A204.1 (cell line): ENCODE measurements around the gene TEKT3.

Experiments used
- FAIRE-seq: peaks from 2 replicates; lab custom pipeline; 2012; peaks lifted over from hg19 to GRCh38; lab: Jason Lieb, UNC

The TEKT3 gene

GRCh38 chr17:15349119-15349518 lies 7.7 kb upstream of the TEKT3 start:
- FAIRE-seq: no peak

DNA sequence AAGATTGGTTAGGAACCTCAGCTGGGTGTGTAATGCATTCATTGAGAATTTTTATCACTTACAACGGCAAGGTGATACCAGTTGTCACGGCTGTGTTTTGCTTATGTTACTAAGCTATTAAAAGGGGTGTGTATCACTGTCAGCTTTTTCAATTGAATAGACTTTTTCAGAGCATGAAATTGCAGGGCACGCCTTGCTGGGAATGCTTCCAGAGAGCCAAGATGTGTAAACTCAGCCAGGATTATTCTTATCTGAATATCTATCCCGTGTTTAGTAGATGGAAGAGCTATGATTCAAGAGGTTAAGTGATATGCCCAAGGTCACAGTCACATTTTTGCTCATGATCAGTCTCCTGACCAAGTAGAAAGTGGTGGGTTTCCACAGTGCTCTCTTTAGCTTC lies 6.6 kb upstream of the TEKT3 start:
- no peak for FAIRE-seq

GRCh38 chr17:15346066-15346595 lies 4.7 kb upstream of the TEKT3 start:
- no peak for FAIRE-seq

- no peak for FAIRE-seq
Measured at GRCh38 chr17:15343749-15344148, 2.4 kb upstream of the TEKT3 start.

DNA sequence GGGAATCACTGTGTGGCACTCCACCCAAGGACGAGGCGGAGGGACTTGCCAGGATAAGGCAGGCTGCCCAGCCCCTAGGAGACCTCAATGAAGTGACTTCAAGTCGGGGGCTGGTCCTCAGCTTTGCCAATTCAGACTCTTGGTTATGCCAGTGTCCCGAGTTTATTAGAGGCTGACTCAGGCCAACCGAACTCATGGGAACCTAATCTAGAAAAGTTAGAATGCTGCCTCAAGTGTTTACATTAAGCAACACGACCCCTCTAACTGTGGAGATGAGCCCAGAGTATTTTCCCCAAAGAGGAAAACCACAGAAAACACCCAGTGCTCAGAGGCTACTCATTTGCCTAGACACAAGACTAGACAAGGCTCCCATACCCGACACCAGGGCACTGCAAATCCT lies 1.1 kb upstream of the TEKT3 start:
- no peak for FAIRE-seq

DNA sequence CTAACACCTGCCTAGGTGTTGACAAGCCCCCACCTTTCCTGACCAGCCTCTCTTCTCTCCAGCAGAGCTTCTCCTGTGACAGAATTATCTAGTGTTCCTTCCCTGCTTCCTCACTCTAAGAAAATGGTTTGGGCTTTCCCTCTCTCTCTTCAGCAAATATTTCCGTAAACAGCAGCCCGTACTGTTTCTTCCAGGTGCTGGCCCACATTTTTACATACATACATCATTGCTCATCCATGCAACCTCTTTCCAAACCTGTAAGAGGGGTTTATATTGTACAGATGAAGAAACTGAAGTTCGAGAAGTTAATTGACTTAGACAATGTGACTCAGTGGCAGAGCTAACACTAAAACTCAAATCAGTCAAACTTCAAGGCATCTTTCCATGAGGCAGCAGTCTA lies 569 bp upstream of the TEKT3 start:
- no peak for FAIRE-seq

GRCh38 chr17:15340966-15341365 lies 431 bp downstream of the TEKT3 start:
- no peak for FAIRE-seq

DNA sequence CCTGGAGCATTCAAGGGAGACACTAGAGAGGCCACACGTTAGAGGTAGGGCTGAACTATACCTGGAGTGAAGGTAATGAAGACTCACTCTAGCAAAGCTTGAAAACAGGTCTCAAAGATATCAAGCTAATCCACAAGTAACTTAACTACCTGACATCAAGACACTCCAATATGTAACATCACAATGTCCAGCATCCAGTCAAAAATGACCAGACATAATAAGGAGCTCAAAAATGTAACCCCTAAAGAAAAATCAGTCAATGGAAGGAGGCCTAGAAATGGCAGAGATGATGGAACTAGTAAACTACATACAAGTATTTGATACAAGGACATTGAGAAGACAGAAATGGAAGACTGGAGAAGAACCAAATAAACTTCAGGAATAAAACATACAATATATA lies 6.0 kb downstream of the TEKT3 start:
- FAIRE-seq: no peak

DNA sequence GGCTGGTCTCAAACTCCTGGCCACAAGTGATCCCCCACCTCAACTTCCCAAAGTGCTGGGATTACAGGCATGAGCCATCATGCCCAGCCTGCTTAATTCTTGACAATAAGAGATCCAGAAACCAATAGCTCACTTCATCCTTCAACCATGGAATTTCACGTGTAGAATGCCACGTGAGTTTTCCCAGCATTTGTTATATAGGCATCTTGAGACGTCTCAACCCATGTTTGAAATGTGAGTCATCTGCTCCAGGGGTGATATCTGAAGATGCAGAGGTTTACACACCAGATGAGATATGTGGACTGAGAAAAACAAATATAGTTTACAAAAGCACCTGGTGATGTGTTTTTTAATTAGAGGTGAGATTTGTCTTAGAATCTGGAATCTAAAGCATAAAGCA lies 7.1 kb downstream of the TEKT3 start:
- no peak for FAIRE-seq

GRCh38 chr17:15332338-15332737 lies 9.1 kb downstream of the TEKT3 start:
- no peak for FAIRE-seq

GRCh38 chr17:15323131-15323530 lies 18.3 kb downstream of the TEKT3 start:
- no peak for FAIRE-seq

GRCh38 chr17:15321556-15322251 lies 19.7 kb downstream of the TEKT3 start:
- FAIRE-seq: no peak

DNA sequence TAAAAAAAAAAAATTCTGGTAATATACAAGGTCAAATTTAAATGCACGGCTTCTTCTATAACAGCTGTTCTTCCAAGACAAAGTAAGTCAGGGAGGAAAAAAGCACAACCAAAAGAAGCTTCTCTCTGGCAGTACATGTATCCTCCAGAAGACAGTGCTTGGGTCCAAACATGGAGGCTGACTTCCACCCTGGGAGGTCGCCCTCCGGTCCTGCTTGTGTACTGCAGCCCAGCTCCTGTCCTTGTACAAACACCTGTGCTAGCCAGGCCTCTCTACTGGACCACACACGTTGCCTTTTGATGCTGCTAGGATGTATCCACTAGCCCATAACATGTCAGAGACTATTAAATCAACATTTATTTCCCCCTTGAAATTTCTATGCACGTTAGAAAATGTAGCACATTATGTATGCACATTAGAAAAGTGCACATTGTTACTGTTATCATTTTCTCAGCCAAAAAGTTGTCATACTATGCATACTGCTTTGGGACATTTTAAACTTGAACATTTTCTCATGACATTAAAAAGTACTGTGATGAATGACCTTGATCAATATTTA lies 21.9 kb downstream of the TEKT3 start:
- no peak for FAIRE-seq

DNA sequence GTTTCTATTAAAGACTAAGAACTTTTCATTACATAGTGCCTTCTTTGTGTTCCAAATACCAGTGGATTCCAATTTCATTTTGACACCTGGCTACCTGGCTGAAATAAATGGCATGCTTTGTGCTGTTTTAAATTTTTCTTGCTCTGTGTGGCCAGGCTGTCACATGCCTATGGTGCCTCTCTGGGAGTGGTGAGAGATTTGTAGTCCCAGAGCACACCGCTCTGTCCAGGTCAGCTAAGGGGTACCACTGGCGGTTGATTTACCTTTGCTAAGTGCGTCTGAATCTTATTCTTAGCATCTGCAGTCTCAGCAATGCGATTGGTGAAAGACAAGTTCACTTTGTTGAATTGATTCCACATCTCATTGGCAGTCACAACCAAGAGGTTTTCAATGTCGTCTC lies 29.4 kb downstream of the TEKT3 start:
- FAIRE-seq: no peak

DNA sequence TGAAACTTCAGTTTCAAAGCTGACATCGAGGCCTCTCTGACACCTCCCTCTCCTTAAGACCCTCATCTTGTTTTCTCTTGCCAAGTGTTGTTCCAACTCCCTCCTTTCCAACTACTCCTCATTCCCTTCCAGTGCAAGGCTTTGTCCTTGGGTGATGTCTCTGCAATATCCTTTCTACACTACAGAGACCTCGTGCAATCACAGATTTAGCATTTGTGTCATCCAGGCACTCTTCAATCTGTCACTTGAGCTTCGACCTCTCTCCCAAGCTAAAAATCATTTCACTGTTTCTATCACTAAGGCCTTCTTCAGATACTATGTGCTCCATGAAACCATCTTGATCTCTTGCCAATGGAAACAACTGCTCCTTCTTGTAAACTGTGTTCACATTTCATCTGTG lies 31.6 kb downstream of the TEKT3 start:
- no peak for FAIRE-seq

DNA sequence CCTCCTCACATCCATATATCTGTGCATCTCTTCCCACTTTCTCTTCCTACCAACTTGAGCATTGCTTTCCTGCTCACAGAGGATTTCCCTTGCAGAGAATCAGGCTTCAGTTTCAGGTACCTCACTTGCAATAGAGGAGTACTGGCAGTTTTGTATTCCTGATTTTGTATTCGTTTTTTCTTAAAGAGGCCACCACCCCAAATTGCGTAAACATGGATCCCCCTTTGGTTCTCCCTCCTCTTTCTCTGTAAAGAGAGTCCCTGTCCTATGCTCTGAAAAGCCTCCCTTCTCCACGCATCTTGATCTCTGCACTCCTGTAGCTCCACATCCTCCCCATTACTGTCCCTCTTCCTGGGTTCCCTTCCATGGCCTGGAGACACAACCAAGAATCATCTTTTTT lies 32.2 kb downstream of the TEKT3 start:
- FAIRE-seq: no peak

DNA sequence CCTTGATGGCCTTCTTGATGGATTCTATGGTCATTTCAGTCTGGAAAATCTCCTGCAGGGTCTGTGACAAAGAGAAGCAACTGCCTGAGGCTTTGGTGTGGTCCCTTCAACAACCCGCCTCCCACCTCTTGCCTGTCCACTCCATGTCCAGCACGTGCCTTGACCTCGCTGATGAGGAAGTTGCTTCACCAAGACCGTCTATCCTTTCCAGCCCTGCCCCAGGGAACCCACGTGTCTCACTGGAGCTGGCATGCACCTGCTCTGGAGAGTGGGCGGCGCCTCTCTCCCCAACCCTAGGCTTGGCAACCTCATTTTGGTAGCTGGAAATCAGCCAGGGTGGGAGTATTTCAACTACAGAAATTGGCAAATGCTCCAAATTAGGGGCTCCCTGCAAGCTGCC lies 32.6 kb downstream of the TEKT3 start:
- no peak for FAIRE-seq

- FAIRE-seq: no peak
Measured at GRCh38 chr17:15307710-15308111, 33.7 kb downstream of the TEKT3 start.

GRCh38 chr17:15303851-15304250 lies 37.5 kb downstream of the TEKT3 start:
- no peak for FAIRE-seq

DNA sequence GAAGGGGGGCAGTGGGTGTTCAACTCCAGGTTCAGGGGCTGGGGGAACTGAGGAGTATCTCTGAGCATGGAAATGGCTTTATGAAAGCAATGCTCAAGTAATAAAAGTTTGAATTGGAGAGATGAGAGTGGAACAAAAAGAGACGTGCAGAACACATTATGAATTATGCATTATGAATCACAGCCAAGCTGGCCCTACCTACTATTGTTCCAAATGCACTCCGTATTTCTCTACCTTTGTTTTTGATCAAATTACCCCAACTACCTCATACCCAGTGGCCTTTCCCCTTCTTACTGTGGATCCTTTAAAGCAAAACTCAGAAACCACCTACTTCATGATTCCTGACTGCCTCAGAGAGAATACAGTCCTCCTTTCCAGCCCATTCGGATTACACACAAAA lies 38.1 kb downstream of the TEKT3 start:
- FAIRE-seq: no peak

GRCh38 chr17:15301845-15302244 lies 39.6 kb downstream of the TEKT3 start:
- FAIRE-seq: no peak

DNA sequence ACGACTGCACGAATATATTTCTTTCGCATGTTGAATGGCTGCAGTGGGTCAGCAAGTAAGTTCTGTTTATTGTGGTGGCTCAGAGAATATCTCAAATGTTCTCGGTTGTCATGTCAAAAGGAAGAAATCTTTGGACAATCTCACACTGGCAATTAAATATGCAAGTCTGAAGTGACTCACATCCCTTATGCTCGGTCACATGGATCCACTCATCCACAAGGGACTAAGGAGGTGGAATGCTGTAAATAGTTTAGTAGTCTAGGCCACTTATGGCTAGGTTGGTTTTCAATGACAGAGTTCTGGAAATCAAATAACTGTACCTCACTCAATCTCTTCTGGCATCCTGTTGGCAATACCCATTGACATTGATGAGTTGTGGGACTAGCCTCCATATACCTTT lies 43.2 kb downstream of the TEKT3 start:
- no peak for FAIRE-seq

DNA sequence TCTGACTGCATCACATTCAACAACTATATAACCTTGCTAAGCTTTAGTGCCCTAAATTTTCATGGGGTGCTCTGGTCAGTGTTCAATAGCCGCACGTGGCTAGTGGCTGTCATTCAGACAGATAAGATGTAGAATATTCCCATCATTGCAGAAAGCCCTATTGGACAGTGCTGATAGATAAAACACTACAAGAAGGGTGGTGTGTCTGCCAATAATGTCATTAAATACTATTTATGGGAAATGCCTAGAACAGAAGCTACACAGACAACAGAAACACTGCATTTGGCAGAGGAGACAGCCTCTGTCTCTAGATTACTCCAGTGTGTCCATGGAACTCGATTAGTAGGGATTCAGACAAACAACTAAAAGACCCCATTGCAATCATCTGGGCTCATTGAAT lies 47.8 kb downstream of the TEKT3 start:
- no peak for FAIRE-seq

DNA sequence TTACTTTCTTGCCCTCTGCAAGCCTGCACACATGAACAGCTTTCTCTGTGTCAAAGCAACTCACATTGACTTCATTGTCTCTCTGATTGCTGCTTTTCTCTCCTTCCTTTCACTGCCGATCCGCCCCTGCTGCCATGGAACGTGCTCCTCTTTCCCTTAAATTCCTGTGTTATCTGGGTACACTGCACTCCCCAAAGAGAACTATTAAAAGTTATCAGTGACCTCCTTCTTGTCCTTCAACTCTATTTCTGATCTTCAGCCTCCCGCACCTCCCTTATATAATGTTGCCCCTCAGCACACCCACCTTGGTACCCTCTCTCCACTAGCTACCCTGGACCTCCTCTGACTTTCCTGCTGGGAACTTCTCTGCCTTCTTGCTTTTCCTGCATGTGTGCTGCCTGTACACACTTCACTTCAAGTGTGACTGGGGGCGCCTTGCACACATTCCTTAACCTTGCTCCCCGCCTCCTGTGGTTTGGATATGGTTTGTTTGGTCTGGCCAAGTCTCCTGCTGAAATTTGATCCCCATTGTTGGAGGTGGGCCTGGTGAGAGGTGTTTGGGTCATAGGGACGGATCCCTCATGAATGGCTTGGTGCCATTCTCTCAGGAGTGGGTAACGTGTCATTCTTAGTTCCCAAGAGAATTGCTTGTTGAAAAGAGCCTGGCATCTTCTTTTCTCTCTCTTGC lies 49.6 kb downstream of the TEKT3 start:
- no peak for FAIRE-seq
